SK-N-SH treated with all-trans-retinoic acid at 6 μM for 48 hours (cell line): ENCODE data around the gene TXNDC11.

ENCODE experiments used
- PATZ1 ChIP-seq: fragments of 250-450 bp; sonication (Bioruptor Pico); IDR thresholded peaks from 2 replicates; pipeline ENCODE4 v1.8.0; 2020; ENCODE audit warnings: mild to moderate bottlenecking, moderate library complexity, borderline replicate concordance
- TSHZ2 ChIP-seq: fragments of 250-450 bp; sonication (Bioruptor Pico); IDR thresholded peaks from 2 replicates; pipeline ENCODE4 v1.5.0; 2020; ENCODE audit warnings: mild to moderate bottlenecking, moderate library complexity

GRCh38 chr16:11712122-11712521 is 30.5 kb downstream of the TXNDC11 start:
- TF ChIP-seq TSHZ2 (CRISPR knock-in tag): no peak
- TF ChIP-seq PATZ1 (CRISPR knock-in tag): no peak
